GM21723 (cell line): Measurements from ENCODE around the gene SMARCC2.

ENCODE experiments used
- ATAC-seq: cut with Tn5 transposase; IDR thresholded peaks from one replicate; pipeline ENCODE4 v1.9.1; 2021; ENCODE audit warnings: mild to moderate bottlenecking, moderate library complexity; ENCODE audit not compliant: unreplicated experiment

SMARCC2 gene

DNA sequence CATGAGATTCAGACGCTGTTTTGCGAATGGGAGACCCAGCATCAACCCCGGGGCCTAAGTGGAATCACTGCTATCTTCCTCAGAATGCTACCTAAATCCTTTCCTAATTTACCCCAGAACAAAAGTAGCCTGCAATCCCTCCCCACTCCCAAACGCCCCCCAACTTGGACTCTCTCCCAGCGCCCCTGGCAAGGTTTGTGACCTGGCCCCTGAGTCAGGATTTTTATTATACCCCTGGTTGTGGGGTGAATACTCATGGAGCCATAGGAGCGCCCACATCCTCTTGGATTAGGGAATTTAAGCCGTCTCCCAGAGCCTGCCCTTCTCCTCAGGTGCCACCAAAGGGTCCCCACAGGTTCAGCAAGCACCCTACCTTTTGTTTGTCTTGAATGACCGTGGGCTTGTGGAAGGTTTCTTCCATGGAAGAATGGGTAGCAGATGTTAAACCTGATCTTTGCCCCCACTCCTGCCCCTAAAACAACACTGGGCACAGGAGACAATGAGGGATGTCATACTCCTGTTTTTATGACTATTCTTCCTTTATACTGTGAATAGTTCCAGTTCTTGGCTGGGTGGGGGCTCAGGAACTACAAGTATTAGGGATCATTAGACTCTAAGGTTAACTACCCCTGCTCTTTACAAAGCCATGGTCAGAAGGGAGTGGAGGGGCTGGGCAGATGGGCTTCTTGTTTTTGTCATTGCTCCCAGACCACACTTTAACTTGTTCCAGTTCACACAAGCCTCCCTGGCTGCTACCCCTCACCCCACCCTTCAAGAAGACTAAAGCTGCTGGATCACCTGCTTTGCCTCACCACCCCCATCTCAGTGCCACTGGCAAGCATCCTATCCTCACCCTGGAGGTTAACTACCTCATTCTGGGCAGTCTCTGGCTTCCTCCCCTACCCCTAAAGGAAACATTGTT is 36.3 kb downstream of the SMARCC2 start:
- ATAC-seq, result no peak

DNA sequence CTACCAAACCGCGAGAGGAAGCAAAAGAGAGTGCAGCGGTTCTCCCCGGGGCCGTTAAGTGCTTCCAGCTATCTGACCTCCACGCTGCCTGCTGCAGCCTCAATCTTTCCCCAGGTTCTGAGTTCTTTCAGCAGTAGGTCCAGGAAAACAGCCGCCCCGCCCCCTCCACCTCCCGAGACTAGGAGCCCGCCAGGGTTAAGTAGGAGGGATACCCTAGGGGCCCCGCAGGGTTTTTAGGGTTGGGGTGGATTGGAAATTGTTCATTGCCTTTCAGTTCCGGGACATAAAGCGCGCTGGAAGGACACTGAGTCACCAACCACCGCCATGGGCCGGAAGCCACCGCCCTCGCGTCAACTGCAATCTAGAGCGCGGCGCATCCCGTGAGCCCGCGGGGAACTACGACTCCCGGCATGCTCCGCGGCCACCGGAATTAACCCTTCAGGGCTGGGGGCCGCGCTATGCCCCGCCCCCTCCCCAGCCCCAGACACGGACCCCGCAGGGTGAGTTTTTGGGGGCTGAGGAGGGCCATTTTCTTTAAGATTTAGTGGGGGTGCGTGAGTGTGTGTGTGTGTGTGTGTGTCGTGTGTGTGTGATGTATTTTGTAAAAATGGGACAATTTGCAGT is 37.0 kb downstream of the SMARCC2 start, which contains the start of gene MYL6B:
MYL6B (plus strand) TSS at position 456 of the 624 bp plus-strand sequence. CDS start 1,332 bp downstream, outside the sequence.
- peak; percentile 78 for ATAC-seq

DNA sequence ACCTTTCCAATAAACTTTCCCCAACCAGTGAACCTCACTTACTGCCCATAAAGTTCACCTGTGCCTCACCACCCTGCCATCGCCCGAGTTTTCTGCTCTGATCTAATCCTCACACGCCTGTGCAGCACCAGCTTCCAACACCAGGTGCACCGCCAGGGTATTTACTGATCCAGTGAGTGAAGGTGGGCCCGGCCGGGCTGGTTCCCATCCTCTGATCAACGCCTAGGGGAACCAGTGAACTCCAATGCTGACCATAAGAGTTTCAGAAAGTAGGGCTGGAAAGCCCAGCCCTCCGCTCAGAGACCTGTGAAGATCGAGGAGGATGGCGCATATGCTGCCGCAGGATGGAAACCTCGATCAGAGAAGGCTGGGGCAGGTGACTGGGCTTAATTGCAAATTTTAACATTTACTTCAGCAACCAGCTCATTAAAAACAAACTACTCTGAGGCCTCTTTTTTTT is 37.6 kb downstream of the SMARCC2 start:
- peak; percentile 49 for ATAC-seq

DNA sequence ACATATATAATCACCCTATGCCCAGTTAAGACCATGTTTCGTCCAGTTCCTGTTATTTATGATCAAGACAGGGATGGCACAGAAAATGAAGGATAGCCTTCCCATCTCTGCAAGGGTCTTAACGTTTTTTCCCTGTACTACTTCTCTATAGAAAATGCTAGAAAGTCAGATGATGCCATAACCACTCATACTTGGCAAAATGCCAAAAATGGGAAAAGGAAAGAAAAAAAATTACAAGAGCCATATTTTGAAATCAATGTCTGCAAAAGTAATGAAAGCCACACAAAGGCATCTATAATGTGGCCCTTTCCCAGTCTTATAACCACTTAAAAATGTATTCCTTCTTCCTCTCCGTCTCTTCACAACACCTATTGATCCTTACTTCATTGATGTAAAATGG is 38.7 kb downstream of the SMARCC2 start:
- no peak for ATAC-seq

DNA sequence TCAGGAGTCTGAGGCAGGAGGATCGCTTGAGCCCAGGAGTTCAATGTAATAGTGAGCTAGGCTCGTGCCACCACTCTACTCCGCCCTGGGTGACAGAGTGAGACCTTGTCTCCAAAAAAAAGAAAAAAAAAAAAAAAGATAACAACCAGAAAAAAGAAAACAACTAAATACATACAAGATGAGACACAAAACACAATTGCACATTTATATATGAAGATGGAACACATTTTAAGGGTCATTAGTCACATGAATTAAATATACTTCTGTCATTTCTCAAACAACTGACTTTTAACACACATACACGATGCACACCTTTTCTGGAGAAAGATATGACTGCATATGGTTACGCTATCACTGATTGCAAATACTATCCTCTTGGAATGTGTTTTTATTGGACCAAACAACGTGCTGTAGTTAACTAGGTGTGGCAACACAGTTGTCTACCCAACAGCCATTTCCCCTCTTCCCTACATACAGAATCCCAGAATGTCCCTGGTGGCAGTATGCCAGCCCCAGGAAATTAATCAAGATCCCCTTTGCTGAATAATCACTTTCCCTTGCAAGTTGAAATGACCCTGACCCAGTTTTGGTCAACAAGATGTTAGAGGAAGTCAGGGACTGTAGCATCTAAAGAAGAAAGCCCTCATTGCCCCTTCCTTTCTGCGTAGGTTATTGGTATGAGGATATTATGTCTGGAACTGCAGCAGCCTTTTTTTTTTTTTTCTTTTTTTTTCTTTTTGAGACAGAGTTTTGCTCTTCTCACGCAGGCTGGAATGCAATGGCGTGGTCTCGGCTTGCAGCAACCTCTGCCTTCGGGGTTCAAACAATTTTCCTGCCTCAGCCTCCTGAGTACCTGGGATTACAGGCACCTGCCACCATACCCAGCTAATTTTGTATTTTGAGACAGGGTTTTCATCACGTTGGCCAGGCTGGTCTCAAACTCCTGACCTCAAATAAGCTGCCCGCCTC is 42.5 kb downstream of the SMARCC2 start:
- no peak for ATAC-seq

DNA sequence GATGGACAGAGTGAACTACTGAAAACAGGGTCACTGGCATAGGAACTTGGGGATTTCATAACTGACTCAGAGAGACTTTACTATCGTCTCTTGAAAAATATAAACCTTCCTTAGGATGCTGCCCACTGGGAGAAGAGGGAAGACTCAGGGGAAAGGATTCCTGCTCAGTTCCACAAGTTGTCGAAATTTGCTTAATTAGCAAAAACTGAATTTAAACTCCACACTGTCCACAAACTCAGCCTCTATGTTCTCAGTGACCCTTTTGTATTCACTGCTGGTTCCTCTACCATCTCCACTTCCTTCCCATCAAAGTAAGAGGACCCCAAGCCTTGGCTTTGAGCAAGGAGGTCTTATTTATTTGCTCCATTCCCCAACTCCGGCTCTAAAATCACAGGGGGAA is 44.1 kb downstream of the SMARCC2 start:
- ATAC-seq, result no peak

DNA sequence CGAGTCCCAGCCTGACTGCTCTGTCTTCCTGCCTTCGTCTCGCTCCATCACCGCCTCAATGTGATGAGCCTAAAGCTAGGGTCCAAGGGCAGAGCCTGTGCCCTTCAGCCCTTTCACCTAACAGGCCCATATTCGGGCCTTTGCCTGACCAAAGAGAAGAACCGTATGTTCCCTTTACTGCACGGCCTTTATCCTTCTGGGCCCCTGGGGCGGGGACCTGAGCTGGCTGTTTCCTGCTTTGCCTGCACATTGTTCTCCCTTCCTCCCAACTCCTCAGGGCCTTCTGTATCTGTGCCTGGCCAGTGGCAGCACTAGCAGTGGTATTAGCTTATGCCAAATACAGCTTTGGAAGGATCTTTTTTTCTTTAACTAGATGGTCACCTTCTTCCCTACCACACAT is 45.4 kb downstream of the SMARCC2 start:
- no peak for ATAC-seq

DNA sequence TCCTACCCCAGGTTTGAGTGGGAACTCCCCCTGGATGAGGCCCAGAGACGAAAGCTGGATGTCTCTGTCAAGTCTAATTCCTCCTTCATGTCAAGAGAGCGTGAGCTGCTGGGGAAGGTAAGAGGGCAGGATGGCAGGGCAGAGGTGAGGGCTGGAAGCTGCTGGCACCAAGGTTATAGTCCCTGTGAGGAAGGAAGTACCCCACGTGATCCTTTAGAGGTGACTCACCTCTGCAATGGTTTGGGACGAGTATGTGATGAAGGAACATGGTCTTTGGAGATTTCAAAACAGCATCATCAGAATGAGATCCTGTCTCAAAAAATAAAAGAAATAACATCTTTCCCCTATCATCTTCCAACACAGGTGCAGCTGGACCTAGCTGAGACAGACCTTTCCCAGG is 46.1 kb downstream of the SMARCC2 start:
- ATAC-seq, result no peak

DNA sequence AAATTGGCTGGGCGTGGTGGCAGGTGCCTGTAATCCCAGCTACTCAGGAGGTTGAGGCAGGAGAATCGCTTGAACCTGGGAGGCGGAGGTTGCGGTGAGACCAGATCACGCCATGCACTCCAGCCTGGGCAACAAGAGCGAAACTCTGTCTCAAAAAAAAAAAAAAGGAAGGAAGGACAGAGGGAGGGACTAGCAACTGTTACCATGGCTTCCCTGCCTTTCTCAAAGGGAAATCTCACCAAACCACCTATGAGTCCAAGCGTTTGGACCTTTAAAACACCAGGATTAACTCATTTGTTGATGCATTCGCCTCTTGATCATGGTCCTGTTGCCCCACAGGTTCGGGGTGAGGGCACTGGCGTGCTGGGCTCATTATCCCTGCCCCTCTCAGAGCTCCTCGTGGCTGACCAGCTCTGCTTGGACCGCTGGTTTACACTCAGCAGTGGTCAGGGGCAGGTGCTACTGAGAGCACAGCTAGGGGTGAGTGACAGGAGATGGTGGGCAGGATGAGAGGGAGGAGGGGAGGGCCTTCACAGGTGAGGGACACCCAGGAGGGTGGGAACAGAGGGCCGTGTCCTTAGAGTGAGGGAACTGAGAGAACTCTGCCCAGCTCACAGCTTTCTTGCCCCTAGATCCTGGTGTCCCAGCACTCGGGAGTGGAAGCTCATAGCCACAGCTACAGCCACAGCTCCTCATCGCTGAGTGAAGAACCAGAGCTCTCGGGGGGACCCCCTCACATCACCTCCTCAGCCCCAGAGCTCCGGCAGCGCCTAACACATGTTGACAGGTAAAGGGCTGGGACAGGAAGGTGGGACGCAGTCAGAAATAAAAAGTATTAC is 47.1 kb downstream of the SMARCC2 start:
- ATAC-seq, result no peak

DNA sequence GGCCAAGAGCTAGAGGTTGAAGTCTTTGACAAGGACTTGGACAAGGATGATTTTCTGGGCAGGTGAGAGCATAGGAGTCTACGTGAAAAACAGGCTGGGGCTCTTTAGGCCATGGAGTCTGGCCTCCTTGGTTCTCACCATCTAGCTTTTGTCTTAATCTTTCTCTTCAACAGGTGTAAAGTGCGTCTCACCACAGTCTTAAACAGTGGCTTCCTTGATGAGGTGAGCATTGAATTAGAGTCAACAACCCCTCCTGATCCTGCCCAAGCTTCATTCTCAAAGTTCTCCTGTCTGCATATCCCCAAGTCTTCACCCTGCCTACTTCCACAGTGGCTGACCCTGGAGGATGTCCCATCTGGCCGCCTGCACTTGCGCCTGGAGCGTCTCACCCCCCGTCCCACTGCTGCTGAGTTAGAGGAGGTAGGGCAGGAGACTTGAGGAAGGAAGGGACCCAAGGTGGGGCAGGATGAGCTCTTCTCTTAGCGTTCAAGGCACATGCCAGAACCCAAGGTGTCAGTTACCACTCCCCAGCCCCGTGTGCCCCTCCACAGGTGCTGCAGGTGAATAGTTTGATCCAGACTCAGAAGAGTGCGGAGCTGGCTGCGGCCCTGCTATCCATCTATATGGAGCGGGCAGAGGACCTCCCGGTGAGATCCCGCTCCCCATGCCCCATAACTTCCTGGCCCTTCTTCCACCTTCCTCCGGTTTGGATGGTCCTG is 51.3 kb downstream of the SMARCC2 start:
- ATAC-seq, result no peak

DNA sequence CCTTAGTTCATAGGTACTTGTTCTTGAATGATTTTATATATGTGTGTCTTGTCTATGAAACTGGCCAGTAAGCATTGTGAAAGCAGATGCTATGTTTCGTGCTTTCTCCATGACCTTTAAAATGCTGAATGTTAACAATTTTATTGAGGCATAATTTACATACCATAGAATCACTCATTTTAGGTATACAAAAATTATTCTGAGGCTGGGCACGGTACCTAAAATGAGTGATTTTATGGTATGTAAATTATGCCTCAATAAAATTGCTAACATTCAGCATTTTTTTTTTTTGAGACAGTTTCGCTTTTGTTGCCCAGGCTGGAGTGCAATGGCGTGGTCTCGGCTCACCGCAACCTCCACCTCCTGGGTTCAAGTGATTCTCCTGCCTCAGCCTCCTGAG is 54.4 kb downstream of the SMARCC2 start:
- ATAC-seq, result no peak

DNA sequence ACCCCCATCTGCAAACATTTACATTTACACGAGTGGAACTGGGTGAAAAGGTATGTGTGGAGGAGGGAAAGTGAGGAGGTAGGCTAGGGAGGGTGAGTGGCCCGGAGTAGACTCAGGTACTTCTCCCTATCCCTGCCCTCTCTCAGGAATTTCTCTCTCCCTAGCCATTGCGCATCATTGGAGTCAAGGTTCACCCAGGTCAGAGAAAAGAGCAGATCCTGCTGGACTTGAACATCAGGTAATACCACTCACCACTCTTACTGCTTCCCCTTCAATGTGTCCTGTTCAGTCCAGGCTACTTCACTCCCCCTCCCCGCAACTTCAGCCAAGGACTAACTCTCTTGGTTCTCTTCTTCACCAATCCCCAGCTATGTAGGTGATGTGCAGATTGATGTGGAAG is 58.4 kb downstream of the SMARCC2 start:
- ATAC-seq, result no peak

DNA sequence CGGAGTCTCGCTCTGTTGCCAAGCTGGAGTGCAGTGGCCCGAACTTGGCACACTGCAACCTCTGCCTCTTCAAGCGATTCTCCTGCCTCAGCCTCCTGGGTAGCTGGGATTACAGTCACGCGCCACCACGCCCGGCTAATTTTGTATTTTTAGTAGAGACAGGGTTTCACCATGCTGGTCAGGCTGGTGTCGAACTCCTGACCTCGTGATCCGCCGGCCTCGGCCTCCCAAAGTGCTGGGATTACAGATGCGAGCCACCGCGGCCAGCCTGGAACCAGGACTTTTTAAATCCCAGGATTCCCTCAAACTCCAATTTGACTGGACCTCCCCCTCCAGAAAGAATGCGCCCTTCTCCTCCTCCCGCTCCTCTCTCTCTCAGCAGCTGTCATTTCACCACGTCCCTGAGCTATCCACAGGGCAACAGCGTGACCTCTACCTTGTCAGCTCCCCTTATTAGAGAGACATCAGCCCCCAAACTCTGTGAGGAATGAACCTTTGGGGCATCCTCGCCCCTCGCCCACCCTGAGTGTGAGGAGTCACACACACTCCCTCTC is 59.3 kb downstream of the SMARCC2 start:
- no peak for ATAC-seq

DNA sequence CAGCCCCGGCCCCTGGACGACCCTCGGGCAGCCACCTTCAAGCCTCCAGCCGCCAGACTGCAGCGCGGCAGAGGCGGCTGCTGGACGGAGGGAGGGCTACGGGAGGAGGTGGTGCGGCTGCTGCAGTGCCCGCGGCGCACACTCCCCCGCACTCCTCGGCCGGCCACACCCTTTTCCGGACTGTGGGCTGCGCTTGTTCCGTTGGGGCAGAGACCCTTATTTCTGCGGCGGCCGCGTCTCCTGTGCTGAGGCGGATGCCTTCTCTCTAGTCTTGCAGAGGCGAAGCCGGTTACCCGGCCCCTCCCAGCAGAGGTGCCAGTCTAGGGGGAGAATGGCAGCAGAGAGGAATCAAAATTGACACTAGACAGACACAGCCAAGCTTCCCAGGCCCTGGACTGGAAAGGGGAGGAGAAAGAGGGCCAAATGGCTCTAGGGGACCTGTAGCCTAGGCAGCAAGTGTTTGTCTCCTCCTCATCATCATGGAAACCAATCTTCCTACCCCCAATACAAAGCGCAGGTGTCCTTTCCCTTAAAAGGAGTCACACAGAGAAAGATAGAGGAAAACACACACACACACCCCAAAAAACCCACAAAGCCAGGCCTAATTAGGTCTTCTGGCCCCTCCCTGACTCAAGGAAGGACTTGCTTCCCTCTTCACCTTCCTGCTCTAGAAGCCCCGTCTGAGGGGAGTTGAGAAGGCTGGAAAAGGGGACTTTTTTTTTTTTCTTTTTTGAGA is 59.9 kb downstream of the SMARCC2 start:
- peak; percentile 32 for ATAC-seq

DNA sequence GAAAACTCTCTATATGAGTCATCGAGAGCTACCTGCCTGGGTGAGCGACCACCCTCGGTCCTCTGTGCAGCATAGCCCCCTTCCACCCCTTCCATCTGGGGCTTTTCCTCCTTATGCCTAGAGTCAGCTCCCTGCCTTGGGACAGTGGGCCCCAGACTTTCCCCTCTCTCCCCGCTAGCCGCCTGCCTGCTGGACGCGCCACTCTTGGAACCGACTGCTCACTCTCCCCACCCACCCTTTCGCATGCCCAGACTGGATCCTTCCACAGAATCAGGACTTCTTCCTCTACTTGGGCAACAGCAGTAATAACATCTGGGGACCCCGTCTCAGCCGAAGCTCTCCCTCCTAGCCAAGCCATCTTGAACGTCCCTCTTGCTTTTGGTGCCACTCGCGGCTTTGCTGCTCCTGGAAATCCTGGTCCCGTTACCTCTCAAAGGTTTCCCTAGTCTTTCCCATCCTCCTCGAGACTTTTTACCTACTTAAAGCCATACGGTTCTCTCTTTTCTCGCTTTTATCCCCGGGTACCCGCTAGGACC is 60.5 kb downstream of the SMARCC2 start:
- no peak for ATAC-seq

DNA sequence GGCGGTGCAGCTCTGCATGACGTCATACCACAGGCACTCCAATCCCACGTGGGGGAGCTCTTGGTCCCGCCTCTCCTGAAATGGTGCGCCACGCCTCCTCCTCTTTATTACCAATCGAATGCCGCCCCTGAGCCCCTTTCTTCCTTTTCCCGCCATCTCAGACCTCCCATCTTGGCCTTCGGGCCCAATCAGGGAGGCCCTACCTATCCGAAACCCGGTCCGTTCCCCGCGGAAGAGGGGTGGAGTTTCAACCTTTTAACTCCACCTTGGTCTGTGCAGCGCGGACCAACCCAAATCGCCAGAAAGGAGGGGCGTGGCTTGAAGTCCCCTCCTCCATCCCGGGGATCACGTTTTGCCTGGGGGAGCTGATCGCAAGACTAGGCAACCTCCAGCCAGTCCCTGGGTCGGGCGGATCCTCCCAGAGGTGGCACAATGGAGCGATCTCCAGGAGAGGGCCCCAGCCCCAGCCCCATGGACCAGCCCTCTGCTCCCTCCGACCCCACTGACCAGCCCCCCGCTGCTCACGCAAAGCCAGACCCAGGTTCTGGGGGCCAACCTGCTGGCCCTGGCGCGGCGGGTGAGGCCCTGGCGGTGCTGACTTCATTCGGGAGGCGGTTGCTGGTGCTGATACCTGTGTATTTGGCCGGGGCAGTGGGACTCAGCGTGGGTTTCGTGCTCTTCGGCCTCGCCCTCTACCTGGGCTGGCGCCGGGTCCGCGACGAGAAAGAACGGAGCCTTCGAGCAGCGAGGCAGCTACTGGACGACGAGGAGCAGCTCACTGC is 61.2 kb downstream of the SMARCC2 start, which contains the start of gene ESYT1:
ESYT1 (plus strand) TSS at position 380 of the 782 bp plus-strand sequence; CDS start at position 433, 53 bp downstream.
- ATAC-seq, result peak; percentile 87

DNA sequence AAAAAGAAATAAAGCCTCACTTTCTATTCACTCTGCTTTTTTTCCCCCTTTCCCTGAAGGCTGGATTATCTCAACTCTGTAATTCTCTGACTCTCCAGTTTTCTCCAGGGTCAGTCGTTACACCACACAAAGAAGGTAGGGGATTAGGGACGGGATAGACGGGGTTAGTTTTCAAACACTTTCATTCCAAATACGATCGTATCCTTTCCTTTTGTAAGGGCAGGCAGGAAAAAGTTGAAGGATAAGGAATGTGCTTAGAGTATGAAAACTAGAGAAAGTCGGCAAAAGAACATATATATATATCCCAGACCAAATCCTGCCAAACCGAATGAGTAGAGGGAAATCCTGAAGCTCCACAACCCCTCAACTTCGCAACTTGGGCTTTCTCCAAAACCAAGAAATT is 61.8 kb downstream of the SMARCC2 start:
- no peak for ATAC-seq
